22Rv1 (cell line): Measurements from ENCODE around the gene MCF2L.

Source experiments
- CTCF ChIP-seq: fragments of 450-650 bp; IDR thresholded peaks from 2 replicates; pipeline ENCODE4 v1.5.1; 2017; ENCODE audit warnings: mild to moderate bottlenecking
- ZFX ChIP-seq: fragments of 450-650 bp; IDR thresholded peaks from 2 replicates; pipeline ENCODE4 v1.6.1; 2017; ENCODE audit warnings: antibody characterized with exemption, borderline replicate concordance

GRCh38 chr13:112926993-112927392, 42.0 kb upstream of the MCF2L start:
- TF ChIP-seq CTCF (no peak), ZFX (no peak)
